SHP77 (cell line): ENCODE measurements around the gene SYNPR.
"Not testable (repeated sequence)": the region's sequence is repeated elsewhere in the genome, so short reads cannot be mapped to it uniquely, and the experiment has no call there.

Experiments
- DNase-seq, 2 experiments: peaks; one replicate each; lab custom pipeline; 2025; lab: John Stamatoyannopoulos, UW

SYNPR gene

DNA sequence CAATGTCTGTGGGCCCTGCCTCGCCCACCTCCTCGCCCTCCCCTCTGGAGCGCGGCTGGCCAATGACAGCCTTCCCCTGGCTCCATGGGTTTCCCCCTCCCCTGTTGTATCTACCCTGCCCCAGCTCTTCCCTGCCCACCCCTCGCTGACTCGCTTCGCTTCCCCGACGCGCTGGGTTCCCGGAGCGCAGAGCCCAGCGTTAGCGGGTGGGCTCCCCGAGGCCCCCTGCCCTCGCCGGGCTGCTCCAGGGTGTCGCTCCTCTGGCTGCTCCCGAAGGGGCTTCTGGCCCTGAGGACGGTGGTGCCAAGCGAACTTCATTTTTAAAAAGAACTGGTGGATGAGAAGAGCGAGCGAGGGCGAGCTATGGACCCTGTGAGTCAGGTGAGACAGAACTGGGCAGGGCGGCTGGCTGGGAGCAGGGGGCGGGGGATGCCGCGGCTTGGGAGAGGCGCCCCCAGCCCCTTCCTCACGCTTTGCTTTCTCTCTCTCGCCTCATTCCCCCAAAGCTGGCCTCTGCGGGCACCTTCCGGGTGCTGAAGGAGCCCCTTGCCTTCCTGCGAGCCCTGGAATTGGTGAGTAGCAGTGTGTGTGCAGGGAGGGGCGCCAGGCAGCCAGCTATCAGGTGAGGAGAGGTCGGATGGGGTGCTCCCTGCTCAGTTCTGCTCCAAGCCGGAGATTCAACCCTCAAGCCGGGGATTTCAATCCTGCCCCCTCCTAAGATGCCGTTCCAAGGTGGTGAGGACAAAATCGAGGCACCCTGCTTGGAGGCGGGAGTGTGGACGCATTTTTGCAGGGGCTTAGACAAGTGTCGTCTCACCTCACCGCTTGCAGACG lies at the start of gene SYNPR:
SYNPR (plus strand) TSS at position 138 of the 834 bp plus-strand sequence.
- no peak for DNase-seq

DNA sequence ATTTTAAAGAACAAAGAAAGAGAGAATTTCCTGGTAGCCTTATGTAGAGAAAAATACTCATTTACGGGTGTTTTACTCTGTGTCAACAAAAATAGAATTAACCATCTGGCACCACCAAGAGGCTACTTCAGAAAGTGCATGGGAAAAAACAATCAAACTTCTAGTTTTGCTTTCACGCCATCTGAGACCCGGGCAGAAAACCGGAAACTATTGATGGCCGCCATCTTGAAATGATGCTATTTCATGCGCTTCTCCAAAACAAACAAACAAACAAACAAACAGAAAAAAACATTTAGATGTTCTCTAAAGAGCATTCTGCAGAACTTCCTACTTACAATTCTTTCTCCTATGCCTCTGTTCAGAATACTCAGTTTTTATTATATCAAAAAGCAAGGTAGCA lies 49.4 kb upstream of the SYNPR start:
- peak; percentile 12 to 16 for DNase-seq

DNA sequence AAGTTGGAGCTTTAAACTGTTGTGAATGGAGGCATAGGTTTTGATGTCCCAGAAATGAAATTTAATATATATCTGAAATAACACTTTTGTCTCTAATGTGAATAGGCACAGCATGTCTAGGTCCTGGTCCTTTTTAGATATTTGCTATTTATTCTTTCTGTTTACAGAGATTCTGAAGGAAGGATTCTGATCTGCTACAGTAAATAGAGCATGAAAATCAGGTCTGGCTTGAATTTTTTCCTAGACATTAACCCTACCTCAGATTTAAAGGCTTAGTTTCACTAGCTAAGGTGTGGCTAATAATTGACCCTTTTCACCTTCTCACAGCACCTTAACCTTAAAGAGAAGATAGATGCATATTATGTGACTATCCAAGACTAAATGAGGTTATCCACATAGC lies 48.0 kb upstream of the SYNPR start:
- DNase-seq, result no peak

DNA sequence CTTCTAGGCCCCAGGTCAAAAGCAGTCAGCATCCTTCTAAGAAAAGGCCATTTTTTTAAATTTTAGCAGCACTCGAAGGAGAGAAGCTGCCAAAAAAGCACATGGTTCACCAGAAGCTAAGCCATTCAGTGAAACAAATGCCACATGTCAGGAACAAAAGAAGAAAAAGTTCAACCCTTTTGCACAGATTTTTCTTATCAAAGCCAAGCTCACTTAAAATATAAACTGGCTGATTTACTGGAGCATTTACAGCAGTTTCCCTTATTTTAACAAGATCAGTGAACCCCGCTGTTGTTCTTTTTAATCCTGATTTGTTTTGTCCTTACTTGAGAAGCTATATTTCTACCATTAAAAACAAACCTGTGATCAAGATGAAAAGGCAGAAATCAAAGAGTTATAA lies 46.5 kb upstream of the SYNPR start:
- DNase-seq, result no peak

DNA sequence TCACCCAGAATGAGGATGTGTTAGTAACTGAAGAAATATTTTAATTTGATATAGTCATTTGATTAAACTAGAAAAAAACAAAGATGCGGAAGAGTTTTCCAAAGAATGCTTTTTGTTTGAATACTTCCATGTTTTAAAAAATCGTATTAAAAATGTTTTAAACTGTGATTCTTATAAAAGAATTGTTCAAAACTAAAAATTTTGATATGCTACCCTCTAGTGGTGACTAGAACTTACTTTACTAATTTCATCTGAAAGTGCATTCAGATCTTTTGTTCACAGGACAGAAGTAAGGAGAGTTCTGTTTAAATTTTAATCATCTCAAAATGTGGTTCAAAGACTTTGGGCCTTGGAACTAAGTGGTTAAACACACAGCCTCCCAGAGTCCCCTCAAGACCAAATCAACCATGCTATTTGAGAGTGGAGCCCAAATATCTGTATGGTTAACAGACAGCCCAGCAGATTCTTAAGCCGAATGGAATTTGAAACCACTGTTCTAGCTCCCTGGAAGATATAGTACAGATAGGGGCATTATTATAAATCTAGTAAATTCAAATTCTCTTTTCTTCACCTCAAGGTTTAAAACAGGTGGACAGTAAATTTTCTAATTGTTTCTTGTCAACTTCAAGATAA lies 45.2 kb upstream of the SYNPR start:
- peak in 1 of 2 experiments; percentile 2 for DNase-seq

DNA sequence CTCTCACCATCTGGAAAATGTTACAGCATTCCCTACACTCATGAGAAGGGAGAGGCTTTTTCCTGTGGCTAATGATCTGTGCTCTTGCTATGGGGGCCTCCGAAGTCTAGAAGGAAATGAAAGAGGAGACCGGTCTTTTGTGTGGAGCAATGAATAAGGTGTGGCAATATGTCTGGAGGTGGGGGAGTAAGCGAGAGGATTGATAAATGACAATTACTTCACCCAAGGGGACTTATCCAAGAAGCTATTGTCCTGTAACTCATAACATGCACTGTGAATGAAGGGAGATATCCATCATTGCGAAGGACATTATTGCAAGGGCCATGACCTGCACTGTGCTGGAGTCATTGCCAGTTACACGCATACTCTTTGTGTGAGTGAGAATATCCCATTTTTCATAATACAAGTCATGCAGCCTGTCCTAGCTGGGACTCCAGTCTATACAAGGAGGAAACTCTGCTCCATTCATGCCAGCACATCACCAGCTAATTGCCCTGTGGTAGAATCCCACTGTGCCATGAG lies 37.7 kb upstream of the SYNPR start:
- no peak for DNase-seq

DNA sequence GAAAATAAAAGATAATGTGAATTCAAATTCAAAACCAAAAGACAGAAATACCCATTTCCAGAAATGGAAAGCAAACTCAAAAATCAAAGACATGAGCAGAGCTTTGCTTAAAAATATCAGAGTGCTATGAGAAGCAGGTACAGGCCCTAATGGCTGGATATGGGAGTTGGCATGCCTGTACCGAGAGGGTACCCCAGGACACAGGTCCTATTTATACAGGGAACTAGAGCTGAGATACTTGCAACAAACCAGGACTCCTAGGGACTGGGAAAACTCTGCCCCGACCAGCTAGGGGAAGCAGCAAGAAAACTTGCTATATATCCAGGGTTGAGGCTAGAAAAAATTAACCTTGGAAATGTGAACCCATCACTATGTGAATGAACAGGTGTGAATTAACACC lies 36.0 kb upstream of the SYNPR start:
- no peak for DNase-seq

DNA sequence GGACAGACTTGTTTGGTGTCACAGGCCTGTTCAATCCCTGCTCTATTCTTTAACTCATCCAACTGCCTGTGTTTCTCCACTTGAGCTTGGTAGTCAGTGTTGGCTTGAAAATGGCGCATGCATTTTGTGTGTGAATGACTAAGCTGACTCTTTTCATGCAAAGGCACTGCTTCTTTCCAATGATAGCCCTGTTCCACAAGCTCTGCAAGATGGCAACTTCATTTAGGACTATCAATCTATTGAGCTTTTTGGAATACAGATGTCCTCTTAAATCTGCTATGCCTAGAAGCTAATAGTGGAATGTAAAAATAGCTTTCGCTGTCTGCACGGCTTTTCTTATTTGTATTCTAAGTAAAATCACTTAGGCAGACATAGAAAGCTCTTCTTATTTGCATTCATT lies 33.6 kb upstream of the SYNPR start:
- no peak for DNase-seq

DNA sequence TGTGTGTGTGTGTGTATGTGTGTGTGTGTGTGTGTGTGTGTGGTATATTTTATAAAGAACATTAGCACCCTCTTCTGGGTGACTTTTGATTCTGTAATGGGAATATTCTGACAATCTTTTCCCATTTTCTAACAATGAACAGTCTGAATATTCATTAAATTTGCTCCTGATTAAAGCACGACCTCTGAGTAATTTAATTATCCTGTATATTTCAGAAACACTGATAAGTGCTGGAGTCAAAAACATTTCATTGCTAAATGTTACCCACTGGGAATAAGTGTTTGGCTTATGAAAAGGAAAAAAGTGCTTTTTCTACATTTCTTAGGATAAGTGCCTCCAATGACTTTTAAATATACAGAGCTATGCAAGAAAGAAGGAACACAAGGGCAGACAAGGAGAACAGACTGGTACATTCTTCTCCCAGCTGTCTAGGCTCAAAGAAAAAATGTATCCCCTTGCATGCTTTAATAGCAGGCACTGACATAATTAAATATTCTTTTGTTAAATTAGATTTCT lies 32.3 kb upstream of the SYNPR start:
- no peak for DNase-seq

DNA sequence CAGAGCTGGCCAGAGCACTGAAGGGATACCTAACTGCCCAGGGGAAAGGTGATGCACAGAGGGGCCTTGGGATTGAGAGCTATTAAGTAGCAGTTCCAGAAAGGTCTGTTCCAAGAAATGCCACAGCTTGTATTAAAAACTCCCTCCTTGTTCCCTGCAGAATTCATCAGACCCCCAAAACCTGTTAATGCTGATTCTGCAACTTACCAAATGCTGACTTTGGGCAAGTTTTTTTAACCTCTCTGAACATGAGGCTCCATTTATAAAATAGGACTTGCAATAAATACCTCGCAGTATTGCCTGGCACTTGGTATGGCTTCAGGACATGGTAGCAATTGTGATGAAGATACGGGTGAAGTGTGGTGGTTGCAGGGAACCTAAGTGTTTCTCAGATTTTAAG lies 30.1 kb upstream of the SYNPR start:
- no peak for DNase-seq

DNA sequence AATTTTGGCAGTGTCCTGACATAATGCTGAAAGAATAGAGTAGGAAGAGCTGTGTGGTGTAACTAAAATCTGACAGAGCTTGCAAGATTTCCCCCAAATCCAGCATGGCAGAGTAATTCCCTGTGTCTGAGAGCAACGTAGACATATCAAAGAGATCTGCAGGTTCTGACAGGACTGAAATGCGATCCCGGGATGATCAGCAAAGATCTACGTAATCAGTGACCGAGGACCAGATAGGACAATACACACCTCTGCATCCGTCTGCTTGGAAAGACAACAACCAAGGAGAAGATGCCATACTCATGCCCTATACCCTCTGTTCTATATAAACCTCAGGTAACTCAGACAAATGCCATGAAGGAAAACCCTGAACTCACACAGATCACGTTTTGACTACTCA lies 26.6 kb upstream of the SYNPR start:
- no peak for DNase-seq

DNA sequence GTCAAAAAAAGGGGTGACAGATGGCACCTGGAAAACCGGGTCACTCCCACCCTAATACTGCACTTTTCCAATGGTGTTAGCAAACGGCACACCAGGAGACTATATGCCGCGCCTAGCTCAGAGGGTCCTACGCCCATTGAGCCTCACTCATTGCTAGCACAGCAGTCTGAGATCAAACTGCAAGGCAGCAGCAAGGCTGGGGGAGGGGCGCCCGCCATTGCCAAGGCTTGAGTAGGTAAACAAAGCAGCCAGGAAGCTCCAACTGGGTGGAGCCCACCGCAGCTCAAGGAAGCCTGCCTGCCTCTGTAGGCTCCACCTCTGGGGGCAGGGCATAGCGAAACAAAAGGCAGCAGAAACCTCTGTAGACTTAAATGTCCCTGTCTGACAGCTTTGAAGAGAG lies 22.3 kb upstream of the SYNPR start:
- not testable (repeated sequence) for DNase-seq

DNA sequence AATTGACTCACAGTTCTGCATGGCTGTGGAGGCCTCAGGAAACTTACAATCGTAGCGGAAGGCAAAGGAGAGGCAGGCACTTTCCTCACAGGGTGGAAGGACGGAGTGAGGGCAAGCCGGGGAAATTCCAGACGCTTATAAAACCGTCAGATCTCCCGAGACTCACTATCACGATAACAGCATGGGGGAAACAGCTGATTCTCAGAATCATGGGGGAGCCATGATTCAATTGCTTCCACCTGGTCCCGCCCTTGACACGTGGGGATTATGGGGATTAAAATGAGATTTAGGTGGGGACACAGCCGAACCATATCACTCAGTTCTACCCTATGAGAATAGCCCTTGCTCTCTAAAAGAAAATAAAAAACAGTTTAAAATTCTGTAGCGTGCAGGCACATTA lies 13.4 kb upstream of the SYNPR start:
- DNase-seq, result no peak

DNA sequence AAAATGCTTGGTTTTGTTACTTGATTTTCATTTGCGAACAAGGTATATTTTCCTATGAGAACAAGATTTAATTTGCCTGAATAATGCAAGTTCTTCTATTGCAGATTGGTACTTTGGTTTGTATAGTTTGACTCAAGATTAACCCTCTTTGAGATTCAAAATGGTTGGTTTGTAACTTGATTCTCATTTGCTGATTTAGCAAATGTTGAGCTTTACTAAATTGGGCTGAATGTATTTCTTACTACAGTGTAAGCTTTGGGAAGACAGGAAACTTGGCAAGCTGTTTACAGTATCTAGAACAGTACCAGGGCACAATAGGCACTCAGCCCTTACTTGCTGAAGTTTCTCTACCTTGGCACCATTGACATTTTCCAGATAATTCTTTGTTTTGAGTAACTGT lies 3.7 kb upstream of the SYNPR start:
- no peak for DNase-seq

DNA sequence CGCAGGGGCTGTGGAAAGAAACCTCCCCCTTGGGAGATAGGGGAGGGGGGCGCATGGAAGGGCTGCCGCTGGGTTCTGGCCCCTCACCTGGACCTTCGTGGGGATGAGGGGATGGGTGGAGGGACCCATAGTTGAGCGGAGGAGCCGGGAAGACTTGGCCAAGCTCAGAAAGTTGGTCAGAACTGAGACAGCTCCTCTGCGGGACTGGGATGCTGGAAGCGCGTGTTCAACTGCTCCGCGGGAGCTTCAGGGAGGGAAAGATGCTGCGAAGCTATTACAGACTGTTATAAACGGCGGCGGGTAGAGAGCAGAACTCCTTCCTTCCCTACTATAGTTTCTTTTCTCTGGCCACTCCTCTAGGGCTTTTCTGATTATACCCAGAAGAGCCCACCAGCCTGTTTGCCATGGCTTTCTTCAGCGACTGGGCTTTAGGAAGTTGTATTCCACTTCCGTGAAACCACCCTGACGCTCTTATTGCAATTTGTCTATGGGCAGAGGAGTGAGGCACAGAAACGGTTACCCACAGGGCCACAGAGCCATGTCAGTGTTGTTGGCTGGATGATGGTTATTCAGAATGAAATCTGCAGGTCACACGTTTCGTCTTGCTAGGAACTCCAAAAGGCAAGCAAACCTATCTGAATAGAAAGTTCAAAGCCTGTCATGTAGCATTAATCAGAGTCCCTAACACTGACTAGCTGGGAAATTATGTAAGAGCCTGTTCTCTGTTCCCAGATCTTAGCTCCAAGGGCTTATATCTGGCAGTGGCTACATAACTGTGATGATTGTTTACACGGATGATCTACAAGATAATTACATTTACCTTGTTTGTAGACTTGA lies 1.1 kb downstream of the SYNPR start:
- no peak for DNase-seq

DNA sequence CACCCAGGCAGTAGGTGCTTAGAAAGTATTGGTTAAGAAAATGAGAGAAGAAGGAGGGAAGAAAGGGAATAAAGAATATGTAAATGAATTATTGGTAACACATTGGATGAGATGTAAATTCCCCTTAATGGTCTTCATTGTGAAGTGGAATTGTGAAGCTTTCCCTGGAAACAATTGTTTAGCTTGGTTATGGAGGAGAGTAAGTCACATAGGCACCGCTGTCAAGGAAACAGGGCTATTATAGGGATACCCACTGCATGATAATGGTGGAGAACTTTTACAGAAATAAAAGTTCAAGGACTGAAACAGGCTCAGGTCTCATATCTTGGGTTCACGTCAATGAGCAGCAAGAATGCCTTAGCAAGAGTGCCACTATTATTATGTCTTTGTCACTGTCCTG lies 9.5 kb downstream of the SYNPR start:
- no peak for DNase-seq

DNA sequence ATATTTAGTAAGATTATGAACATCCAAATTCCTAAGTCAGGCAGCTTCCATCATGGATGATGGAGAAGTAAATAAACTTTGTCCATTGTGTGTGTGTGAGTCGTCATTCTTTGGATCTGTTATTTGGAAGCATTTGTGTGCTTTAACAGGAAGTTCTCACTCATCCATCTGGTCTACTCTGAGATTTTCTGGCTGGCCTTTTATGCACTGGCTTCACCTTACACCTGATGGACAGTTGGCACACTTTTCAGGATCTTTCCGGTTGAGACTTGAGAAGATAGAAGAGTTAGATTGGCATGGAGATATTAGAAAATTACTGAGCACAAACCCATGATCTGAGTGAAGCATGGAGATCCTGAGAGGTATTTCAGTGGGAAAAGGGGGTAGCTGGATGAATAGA lies 12.6 kb downstream of the SYNPR start:
- no peak for DNase-seq

DNA sequence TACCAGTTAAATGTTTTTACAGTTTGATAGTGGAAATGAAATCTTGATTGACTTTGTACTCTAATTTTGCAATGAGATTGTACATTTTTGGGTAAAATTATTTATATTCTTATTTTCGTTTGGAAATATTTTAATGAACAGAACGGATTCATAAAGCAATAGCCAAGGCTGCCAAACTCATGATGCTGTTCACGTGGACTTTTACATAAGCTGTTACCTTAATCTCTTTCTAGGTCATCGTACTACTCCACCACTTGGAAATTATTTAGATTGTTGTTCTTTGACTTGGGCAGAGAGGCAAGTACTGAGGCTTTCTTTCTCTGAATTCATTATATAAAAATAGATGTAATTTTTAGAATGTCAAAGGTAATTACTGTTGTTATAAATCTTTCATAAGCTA lies 16.2 kb downstream of the SYNPR start:
- no peak for DNase-seq

DNA sequence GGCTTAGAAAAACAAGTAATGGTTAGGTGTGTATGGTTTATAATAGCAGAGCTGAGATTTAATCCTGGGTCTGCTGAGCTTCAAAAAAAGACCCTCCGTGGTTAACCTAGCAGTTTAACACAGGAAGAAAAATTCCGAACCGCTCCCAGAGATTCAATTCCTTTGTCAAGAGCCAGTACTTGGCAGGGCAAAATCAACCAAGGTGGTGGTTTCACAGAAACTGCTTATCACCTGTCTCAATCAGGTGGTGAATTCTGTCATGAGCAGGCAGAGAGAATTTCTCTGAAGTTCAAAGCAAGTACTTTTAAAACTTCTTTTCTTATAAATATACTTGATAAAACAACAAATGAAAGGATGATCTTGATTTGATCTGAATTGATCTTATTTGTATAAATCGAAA lies 17.2 kb downstream of the SYNPR start:
- DNase-seq, result no peak

DNA sequence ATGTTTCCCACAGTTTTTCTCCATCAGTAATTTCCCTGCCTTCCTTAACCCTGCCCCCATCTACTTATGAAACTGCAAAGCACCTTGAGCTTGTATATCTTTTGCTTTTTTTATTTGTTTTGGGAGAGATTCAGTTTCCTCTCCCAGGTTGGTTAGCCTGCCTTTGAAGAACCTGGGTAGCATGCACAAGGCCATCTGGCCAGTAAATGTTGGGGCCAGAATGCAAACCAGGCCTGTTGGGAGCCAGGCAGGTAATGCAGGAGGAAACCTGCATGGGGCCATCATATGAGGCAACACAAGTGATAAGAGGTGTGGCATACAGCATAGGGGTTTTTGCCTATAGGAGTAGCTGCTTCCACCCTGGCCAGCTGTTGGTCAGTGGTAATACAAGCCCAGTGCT lies 17.7 kb downstream of the SYNPR start:
- no peak for DNase-seq

DNA sequence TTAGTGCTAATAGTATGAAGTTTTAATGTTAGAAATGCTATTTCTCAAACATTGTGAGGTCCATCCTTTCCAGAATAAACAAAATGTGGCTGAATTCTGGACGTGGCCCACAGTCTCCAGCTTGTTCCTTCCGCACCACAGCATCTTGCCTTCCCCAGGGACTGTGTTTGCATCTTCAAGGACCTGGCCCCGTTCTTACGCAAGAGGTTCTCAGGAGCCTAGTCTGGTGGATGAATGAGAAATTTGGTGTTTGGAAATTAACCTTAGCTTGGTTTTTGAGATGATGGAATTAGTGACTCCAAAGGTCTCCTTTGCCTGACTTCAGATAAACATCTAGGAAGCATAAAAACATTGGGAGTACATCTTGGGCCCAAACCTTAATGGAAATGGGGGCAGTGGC lies 18.1 kb downstream of the SYNPR start:
- no peak for DNase-seq

DNA sequence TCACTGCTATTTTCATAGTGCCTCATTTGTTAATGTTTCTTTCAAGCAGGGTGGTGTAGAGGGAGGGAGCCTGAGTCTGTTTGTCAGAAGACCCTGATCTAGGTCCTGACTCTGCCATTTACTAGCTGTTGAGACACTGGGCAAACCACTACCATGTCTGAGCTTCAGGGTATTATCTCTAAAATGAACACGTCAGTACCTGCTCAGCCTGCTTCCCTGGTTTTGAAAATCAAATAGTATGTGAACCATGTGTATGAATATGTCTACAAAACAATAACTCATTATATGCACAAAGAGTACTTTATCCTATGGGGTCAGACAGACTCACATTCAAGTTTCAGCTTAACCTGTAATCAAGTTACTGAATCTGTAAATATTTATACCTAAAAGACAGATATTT lies 25.1 kb downstream of the SYNPR start:
- no peak for DNase-seq
